GM18907 (cell line): Measurements from ENCODE around the gene FREM2.

Source experiments
- ATAC-seq: cut with Tn5 transposase; IDR thresholded peaks from one replicate; pipeline ENCODE4 v1.9.1; 2021; ENCODE audit warnings: mild to moderate bottlenecking, moderate library complexity; ENCODE audit not compliant: unreplicated experiment

The FREM2 gene

DNA sequence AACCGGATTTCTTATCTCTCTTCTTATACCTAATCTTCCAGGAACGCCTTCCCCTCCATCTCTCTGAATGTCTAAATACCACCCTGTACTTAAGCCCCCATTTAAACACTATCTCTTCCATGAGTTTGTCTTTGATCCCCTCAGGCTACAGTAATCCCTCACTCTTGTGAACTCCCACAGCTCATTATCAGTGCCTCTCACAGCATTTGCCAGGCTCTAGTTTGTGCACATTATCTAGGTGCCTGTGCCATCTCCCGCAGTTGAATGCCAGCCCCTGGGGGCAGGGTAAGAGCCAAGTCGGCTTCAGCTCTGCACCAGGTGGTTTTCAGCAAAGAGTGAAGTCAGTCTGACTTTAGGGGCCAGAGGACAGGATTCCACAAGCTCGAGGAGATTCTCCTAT is 71.4 kb downstream of the FREM2 start:
- no peak for ATAC-seq

GRCh38 chr13:38759390-38759789 is 72.5 kb downstream of the FREM2 start:
- ATAC-seq = no peak

GRCh38 chr13:38763446-38764381 is 76.8 kb downstream of the FREM2 start:
- peak; percentile 51 for ATAC-seq

DNA sequence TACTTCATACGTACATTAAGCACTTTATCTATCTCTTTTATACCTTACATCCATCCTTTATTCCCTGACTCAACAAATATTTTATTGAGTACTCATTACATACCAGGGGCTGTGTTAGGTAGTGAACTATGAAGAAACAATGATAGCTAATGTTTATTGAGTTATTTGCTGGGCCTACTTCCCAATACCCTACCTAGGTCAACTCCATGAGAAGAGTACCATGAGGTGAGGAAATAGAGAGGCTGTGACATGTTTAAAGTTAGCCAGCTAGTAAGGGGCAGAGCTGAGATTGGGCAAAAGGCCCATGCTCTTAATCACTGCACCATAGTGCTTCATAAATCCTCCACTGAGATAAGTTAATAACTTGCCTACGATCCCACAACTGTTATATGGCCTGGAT is 79.9 kb downstream of the FREM2 start:
- ATAC-seq = no peak

DNA sequence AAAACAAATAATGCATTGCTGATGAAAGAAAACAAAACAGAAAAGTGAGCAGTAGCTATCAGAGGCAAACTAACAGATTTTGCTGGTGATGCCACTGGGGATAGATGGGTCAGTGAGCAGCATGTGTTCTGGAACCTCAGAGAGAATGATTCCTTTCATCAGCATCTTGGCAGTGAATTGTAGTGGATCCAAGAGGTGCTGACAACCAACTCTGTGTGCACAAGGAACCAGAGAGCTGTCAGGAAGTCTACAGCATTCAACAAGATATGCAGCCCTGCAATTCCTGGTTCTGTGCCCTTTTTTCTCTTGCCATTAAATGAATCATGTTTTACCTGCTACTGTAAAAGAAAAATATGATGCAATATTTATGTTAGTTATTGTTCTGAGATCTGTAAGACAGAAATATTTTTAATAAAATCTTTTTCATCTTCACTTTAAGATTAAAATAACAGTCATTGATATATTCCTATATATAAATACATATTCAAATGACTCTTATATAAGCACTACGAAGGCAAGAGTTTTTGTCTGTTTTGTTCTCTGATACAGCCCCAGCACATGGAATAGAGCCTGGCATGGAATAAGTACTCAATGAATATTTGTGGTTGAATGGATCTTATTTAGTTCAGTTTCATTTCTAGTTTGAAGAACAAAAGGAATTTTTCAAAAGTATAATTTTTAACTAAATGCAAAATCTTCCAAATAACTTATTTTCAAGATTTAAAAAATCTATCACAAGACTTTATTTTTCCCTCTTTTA is 80.8 kb downstream of the FREM2 start:
- ATAC-seq = no peak

GRCh38 chr13:38769526-38769925 is 82.6 kb downstream of the FREM2 start:
- no peak for ATAC-seq

- no peak for ATAC-seq
Measured at GRCh38 chr13:38775085-38775484, 88.2 kb downstream of the FREM2 start.

DNA sequence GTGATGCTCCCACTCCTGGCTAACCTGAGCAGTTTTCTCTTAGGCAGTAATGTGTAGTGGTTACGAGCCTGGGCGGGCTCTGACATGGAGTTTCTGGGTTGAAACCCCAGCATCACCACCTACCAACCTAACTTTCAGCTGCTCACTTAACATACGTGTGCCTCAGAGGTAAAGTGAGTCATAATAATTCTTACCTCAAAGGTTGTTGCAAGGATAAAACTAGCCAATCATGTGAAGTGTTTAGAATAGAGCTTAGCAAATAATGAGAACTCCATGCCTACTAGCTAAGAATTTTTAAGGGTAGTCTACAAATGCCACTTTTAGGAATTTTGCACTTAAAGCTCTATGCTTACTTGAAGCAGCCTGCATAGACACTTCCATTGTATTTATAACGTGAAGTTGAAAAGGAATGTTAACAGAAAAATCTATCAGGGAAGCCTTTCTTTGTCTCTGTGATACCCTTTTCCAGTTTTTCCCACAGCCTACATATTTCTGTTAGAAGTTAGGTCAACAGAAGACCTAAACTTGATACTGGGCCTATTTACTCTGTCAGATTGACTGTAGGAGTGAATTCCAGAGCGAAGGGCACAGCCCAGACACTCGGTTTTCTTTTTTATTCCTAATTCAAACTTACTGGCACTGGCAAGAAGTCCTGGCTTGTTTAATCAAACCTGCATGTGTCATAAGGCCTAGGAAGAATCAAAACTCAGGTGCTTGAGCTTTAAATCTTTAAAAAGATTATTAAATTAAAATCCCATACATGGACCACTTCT is 90.7 kb downstream of the FREM2 start:
- ATAC-seq = no peak

DNA sequence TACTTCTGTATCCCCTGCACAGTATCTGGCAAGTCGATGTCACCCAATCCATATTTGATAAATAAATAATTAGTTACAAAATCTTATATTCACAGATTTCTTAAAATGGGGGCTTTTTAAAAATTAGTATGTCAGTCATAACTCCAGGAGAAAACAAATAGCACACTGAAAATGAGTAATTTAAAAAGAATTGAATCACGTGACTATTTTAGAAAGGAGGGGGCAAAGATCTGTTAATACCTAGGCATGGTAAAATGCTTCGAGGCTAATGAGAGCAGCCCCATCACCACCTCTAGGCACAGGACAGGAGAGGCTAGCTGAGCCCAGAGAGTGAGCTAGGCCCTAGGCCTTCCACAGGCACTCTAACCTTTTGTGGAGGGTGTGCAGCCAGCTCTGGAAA is 94.7 kb downstream of the FREM2 start:
- ATAC-seq = no peak

- ATAC-seq = no peak
Measured at GRCh38 chr13:38784036-38784880, 97.4 kb downstream of the FREM2 start.

GRCh38 chr13:38785042-38785441 is 98.2 kb downstream of the FREM2 start:
- ATAC-seq = no peak

DNA sequence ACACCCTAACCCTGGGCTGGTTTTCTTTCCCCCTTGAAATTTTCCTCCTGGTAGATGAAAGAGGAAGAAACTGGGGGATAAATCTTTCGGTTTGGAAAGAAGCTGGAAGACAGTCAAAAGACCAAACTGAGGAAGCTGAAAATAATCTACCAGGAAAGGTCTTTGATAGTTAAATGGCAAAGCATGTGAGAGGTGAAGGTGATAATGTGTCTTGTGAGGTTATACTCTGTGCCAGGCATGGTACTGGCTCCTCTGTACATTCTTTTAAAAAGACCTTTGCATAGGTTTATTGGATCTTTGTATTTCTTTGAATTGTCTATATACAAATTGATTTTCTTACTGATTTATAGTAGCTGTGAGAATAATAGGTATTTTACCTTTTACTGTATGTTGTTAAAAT is 98.6 kb downstream of the FREM2 start:
- ATAC-seq = no peak

DNA sequence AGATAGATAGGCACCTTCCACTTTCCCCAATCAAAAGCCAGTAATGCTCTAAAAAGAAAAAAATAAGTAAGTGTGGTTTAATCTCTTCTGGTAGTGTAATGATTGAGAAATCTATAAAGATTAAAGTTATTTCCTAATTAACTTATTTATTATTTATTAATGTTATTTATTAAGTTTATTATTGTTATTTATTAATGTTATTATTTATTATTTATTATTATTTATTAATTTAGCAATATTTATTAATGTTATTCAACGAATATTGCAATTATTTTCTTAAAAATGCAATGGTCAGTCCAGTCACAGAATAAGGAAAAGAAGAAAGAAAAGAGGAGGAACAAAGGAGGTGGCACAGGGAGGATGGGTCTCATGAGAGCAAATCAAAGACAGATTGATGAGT is 100.7 kb downstream of the FREM2 start:
- no peak for ATAC-seq

DNA sequence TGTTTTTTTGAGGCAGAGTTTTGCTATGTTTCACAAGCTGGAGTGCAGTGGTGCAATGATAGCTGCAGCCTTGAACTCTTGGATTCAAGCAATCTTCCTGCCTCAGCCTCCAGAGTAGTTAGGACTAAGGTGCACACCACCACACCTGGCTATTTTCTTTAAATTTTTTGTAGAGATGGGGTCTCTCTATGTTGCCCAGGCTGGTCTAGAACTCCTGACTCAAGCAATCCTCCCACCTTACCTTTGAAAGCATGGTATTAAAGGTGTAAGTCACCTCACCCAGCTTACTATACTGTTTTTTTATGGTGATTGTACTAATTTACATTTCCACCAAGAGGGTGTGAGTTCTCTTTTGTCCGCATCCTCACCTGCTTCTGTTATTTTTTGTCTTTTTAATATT is 110.0 kb downstream of the FREM2 start:
- no peak for ATAC-seq

DNA sequence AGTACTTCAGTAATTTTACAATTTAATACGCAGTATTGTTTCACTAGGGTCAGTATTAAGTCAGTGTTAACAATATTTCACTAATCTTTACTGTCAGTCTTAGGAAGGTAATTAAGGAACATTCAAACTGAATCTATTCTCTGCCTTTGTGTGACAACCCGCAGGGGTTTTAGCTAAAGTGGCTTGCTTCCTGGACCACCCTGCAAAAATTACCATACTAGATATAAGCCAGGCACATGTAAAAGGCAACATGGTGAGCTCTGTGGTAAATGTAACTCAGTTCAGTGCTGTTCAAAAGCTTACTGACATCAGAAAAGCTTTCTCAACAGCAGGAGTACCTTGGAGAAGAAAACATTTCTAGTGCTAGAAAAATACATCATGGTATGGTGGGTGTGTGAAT is 116.7 kb downstream of the FREM2 start:
- no peak for ATAC-seq

GRCh38 chr13:38804061-38804460 is 117.2 kb downstream of the FREM2 start:
- ATAC-seq = no peak

- ATAC-seq = no peak
Measured at GRCh38 chr13:38804536-38804935, 117.7 kb downstream of the FREM2 start.

DNA sequence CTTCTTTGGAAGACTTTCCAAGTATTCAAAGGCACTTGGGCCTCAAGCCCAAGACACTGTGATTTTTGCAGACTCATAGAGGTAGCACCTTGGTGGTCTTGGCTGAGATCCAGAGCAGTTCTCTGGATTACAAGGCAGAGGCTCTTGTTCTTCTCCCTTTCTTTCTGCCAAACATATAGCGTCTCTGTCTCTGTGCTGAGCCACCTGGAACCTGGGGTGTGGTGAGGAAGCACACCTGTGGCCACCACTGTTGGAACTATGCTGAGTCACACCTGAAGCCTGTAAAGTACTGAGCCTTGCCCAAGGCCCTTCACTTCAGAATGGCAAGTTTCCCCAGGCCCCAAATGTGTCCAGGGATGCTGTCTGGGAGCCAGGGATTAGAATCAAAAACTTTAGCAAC is 127.5 kb downstream of the FREM2 start:
- no peak for ATAC-seq

DNA sequence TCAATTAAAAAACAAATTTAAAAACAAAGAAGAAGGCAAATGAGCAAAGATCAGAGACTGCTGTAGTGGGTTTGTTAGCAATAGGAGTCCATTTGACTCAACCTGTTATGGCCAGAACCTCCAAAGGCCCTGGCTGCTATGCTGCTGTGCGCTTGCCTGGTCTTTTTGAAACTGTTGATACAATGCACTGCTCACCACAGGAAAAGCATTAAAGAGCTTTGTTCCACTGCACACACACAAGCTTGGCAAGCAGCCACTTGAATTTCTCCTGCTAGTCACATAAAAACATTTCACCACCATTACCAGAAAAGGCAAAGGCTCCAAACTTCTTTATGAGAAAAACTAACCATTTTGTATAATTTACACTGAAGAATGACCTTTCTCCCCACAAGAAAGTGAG is 132.2 kb downstream of the FREM2 start:
- no peak for ATAC-seq

- no peak for ATAC-seq
Measured at GRCh38 chr13:38819596-38819995, 132.7 kb downstream of the FREM2 start.
